GM21576 (cell line): Measurements from ENCODE around the gene FOXP1.

Experiments
- ATAC-seq: cut with Tn5 transposase; IDR thresholded peaks from one replicate; pipeline ENCODE4 v1.9.1; 2021; ENCODE audit warnings: mild to moderate bottlenecking, moderate library complexity; ENCODE audit not compliant: unreplicated experiment

FOXP1 gene

GRCh38 chr3:71406972-71407810 lies 176.3 kb downstream of the FOXP1 start:
- ATAC-seq = no peak

- no peak for ATAC-seq
Observed at GRCh38 chr3:71402911-71403310, 180.6 kb downstream of the FOXP1 start.

GRCh38 chr3:71402280-71402679 lies 181.2 kb downstream of the FOXP1 start:
- no peak for ATAC-seq

GRCh38 chr3:71401695-71402231 lies 181.8 kb downstream of the FOXP1 start:
- ATAC-seq = no peak

GRCh38 chr3:71400986-71401451 lies 182.5 kb downstream of the FOXP1 start:
- ATAC-seq = no peak

- ATAC-seq = no peak
Observed at GRCh38 chr3:71399478-71399877, 184.1 kb downstream of the FOXP1 start.

- ATAC-seq = no peak
Observed at GRCh38 chr3:71398157-71398836, 185.2 kb downstream of the FOXP1 start.

GRCh38 chr3:71397726-71398125 lies 185.8 kb downstream of the FOXP1 start:
- ATAC-seq = no peak

- no peak for ATAC-seq
Observed at GRCh38 chr3:71397046-71397445, 186.5 kb downstream of the FOXP1 start.

- no peak for ATAC-seq
Observed at GRCh38 chr3:71395927-71396695, 187.4 kb downstream of the FOXP1 start.

- no peak for ATAC-seq
Observed at GRCh38 chr3:71395470-71395869, 188.1 kb downstream of the FOXP1 start.

GRCh38 chr3:71393745-71394144 lies 189.8 kb downstream of the FOXP1 start:
- no peak for ATAC-seq

- ATAC-seq = no peak
Observed at GRCh38 chr3:71393093-71393492, 190.4 kb downstream of the FOXP1 start.

- peak; percentile 81 for ATAC-seq
Observed at GRCh38 chr3:71392251-71392650, 191.3 kb downstream of the FOXP1 start.

GRCh38 chr3:71391361-71391760 lies 192.2 kb downstream of the FOXP1 start:
- ATAC-seq = no peak

GRCh38 chr3:71389911-71390573 lies 193.5 kb downstream of the FOXP1 start:
- no peak for ATAC-seq

GRCh38 chr3:71389191-71389590 lies 194.3 kb downstream of the FOXP1 start:
- no peak for ATAC-seq

- no peak for ATAC-seq
Observed at GRCh38 chr3:71388535-71389120, 194.9 kb downstream of the FOXP1 start.

- ATAC-seq = no peak
Observed at GRCh38 chr3:71387586-71387985, 195.9 kb downstream of the FOXP1 start.
